PFSK-1 (cell line): ENCODE data around the gene MAPKAPK2.

ENCODE experiments used
- POLR2AphosphoS5 ChIP-seq: IDR thresholded peaks from 2 replicates; pipeline ENCODE4 v1.6.1; 2012; ENCODE audit warnings: low read depth, mild to moderate bottlenecking, control low read depth, low read length, moderate library complexity
- TF ChIP-seq, protein P1 (sequence below), 2 experiments: IDR thresholded peaks; 2 replicates each; pipeline versions ENCODE4 v1.6.1 to v1.8.0; 2011 to 2012; ENCODE audit warnings: low read depth in 2 of 2, low read length in 2 of 2, control low read depth in 1 of 2, inconsistent platforms in 1 of 2, mild to moderate bottlenecking in 1 of 2, moderate library complexity in 1 of 2; ENCODE audit not compliant: insufficient read depth in 1 of 2

DNA sequence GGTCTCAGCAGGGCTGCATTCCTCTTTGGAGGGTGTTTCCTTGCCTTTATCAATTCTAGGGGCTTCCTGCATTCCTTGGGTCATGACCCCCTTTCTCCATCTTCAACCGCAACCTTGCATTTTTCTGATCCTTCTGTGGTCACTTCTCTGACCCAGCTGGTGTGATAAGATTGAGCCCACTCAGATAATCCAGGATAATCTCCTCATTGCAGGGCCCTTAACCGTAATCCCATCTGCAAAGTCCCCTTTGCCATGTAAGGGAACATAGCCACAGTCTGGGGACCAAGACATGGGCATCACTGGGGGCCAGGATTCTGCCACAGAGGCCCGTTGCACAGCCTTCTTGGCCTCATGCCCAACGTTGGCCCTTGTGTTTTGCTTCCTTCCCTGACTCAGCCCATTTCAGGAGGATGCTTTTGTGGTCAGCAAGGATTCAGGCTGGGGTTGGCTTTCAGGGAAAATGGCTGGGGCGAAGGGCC lies 50.9 kb downstream of the MAPKAPK2 start:
- TF ChIP-seq, protein P1, sequence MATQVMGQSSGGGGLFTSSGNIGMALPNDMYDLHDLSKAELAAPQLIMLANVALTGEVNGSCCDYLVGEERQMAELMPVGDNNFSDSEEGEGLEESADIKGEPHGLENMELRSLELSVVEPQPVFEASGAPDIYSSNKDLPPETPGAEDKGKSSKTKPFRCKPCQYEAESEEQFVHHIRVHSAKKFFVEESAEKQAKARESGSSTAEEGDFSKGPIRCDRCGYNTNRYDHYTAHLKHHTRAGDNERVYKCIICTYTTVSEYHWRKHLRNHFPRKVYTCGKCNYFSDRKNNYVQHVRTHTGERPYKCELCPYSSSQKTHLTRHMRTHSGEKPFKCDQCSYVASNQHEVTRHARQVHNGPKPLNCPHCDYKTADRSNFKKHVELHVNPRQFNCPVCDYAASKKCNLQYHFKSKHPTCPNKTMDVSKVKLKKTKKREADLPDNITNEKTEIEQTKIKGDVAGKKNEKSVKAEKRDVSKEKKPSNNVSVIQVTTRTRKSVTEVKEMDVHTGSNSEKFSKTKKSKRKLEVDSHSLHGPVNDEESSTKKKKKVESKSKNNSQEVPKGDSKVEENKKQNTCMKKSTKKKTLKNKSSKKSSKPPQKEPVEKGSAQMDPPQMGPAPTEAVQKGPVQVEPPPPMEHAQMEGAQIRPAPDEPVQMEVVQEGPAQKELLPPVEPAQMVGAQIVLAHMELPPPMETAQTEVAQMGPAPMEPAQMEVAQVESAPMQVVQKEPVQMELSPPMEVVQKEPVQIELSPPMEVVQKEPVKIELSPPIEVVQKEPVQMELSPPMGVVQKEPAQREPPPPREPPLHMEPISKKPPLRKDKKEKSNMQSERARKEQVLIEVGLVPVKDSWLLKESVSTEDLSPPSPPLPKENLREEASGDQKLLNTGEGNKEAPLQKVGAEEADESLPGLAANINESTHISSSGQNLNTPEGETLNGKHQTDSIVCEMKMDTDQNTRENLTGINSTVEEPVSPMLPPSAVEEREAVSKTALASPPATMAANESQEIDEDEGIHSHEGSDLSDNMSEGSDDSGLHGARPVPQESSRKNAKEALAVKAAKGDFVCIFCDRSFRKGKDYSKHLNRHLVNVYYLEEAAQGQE (IDR thresholded peaks at IDR 0.05; ENCODE audit: insufficient read depth in 1 of 2, low read depth in 2 of 2, low read length in 2 of 2) = no peak
- TF ChIP-seq POLR2AphosphoS5 = no peak
